ENCODE measurements around the gene RERE.

The RERE gene

GRCh38 chr1:8676813-8677212, 140.6 kb downstream of the RERE start:
- H2AFZ ChIP-seq (ENCODE audit: low read depth, low read length) = no peak overlapping the region
- DNase-seq = no peak
- H3K36me3 ChIP-seq (ENCODE audit: insufficient read depth, low read length) = no peaks in the 10 kb centered on the region
- H3K27ac ChIP-seq (ENCODE audit: low read length) = no peak overlapping the region
- no peaks in the 10 kb centered on the region for H3K4me1 ChIP-seq (ENCODE audit: insufficient read depth, low read length)
- no peak overlapping the region for H3K9ac ChIP-seq (ENCODE audit: low read depth, low read length)
- H3K79me2 ChIP-seq (ENCODE audit: insufficient read depth, low read length) = peaks cover 27% of the 10 kb centered on the region
- H3K27me3 ChIP-seq (ENCODE audit: insufficient read depth, low read length, poor library complexity) = no peaks in the 10 kb centered on the region
- no peaks in the 10 kb centered on the region for H3K9me3 ChIP-seq (ENCODE audit: insufficient read depth, low read length, severe bottlenecking)
- no peak overlapping the region for H3K4me2 ChIP-seq (ENCODE audit: insufficient read depth, low read length)
- peaks cover 33% of the 10 kb centered on the region for H4K20me1 ChIP-seq (ENCODE audit: insufficient read depth, low read length)
- no peak overlapping the region for H3K4me3 ChIP-seq (ENCODE audit: low read depth in 1 of 2, low read length in 2 of 2)
- TF ChIP-seq EZH2 (IDR thresholded peaks at IDR 0.05; ENCODE audit: borderline replicate concordance, low read depth, low read length, severe bottlenecking) = no peak
- TF ChIP-seq CTCF (IDR thresholded peaks at IDR 0.05; ENCODE audit: borderline replicate concordance, extremely low read depth, low read length, poor library complexity, severe bottlenecking) = no peak
- no peak for ATAC-seq (ENCODE audit: insufficient read depth, low read depth)

GRCh38 chr1:8676072-8676471, 141.4 kb downstream of the RERE start:
- Histone ChIP-seq H3K4me1 (ENCODE audit: insufficient read depth, low read length) (no peaks in the 10 kb centered on the region), H3K36me3 (ENCODE audit: insufficient read depth, low read length) (no peaks in the 10 kb centered on the region), H3K79me2 (ENCODE audit: insufficient read depth, low read length) (peaks cover 27% of the 10 kb centered on the region), H2AFZ (ENCODE audit: low read depth, low read length) (no peak overlapping the region), H3K27me3 (ENCODE audit: insufficient read depth, low read length, poor library complexity) (no peaks in the 10 kb centered on the region), H3K4me2 (ENCODE audit: insufficient read depth, low read length) (no peak overlapping the region), H3K9ac (ENCODE audit: low read depth, low read length) (no peak overlapping the region), H4K20me1 (ENCODE audit: insufficient read depth, low read length) (peaks cover 36% of the 10 kb centered on the region), H3K9me3 (ENCODE audit: insufficient read depth, low read length, severe bottlenecking) (no peaks in the 10 kb centered on the region), H3K27ac (ENCODE audit: low read length) (no peak overlapping the region), H3K4me3 (ENCODE audit: low read depth in 1 of 2, low read length in 2 of 2) (no peak overlapping the region)
- no peak for ATAC-seq (ENCODE audit: insufficient read depth, low read depth)
- no peak for DNase-seq
- TF ChIP-seq EZH2 (IDR thresholded peaks at IDR 0.05; ENCODE audit: borderline replicate concordance, low read depth, low read length, severe bottlenecking) (no peak), CTCF (IDR thresholded peaks at IDR 0.05; ENCODE audit: borderline replicate concordance, extremely low read depth, low read length, poor library complexity, severe bottlenecking) (no peak)

GRCh38 chr1:8674912-8675311, 142.5 kb downstream of the RERE start:
- Histone ChIP-seq H3K27me3 (ENCODE audit: insufficient read depth, low read length, poor library complexity) (no peaks in the 10 kb centered on the region), H3K9ac (ENCODE audit: low read depth, low read length) (no peak overlapping the region), H3K4me3 (ENCODE audit: low read depth in 1 of 2, low read length in 2 of 2) (no peak overlapping the region), H3K4me2 (ENCODE audit: insufficient read depth, low read length) (no peak overlapping the region), H3K27ac (ENCODE audit: low read length) (no peak overlapping the region), H3K36me3 (ENCODE audit: insufficient read depth, low read length) (no peaks in the 10 kb centered on the region), H4K20me1 (ENCODE audit: insufficient read depth, low read length) (peaks cover 34% of the 10 kb centered on the region), H3K79me2 (ENCODE audit: insufficient read depth, low read length) (peaks cover 24% of the 10 kb centered on the region), H3K9me3 (ENCODE audit: insufficient read depth, low read length, severe bottlenecking) (no peaks in the 10 kb centered on the region), H3K4me1 (ENCODE audit: insufficient read depth, low read length) (no peaks in the 10 kb centered on the region), H2AFZ (ENCODE audit: low read depth, low read length) (no peak overlapping the region)
- DNase-seq = no peak
- TF ChIP-seq EZH2 (IDR thresholded peaks at IDR 0.05; ENCODE audit: borderline replicate concordance, low read depth, low read length, severe bottlenecking) (no peak), CTCF (IDR thresholded peaks at IDR 0.05; ENCODE audit: borderline replicate concordance, extremely low read depth, low read length, poor library complexity, severe bottlenecking) (no peak)
- ATAC-seq (ENCODE audit: insufficient read depth, low read depth) = no peak

- no peak for ATAC-seq (ENCODE audit: insufficient read depth, low read depth)
- peaks cover 35% of the 10 kb centered on the region for H4K20me1 ChIP-seq (ENCODE audit: insufficient read depth, low read length)
- TF ChIP-seq EZH2 (IDR thresholded peaks at IDR 0.05; ENCODE audit: borderline replicate concordance, low read depth, low read length, severe bottlenecking) (no peak), CTCF (IDR thresholded peaks at IDR 0.05; ENCODE audit: borderline replicate concordance, extremely low read depth, low read length, poor library complexity, severe bottlenecking) (no peak)
- no peak overlapping the region for H3K4me2 ChIP-seq (ENCODE audit: insufficient read depth, low read length)
- H3K27ac ChIP-seq (ENCODE audit: low read length) = no peak overlapping the region
- H3K4me1 ChIP-seq (ENCODE audit: insufficient read depth, low read length) = no peaks in the 10 kb centered on the region
- H3K27me3 ChIP-seq (ENCODE audit: insufficient read depth, low read length, poor library complexity) = no peaks in the 10 kb centered on the region
- no peaks in the 10 kb centered on the region for H3K9me3 ChIP-seq (ENCODE audit: insufficient read depth, low read length, severe bottlenecking)
- peaks cover 23% of the 10 kb centered on the region for H3K79me2 ChIP-seq (ENCODE audit: insufficient read depth, low read length)
- no peak for DNase-seq
- H2AFZ ChIP-seq (ENCODE audit: low read depth, low read length) = no peak overlapping the region
- no peak overlapping the region for H3K9ac ChIP-seq (ENCODE audit: low read depth, low read length)
- no peak overlapping the region for H3K4me3 ChIP-seq (ENCODE audit: low read depth in 1 of 2, low read length in 2 of 2)
- no peaks in the 10 kb centered on the region for H3K36me3 ChIP-seq (ENCODE audit: insufficient read depth, low read length)
Observed at GRCh38 chr1:8674481-8674880, 143.0 kb downstream of the RERE start.
